Uterus (tissue), 4 donors: ENCODE data around the gene MARCHF9. TPM values are rescaled to one million over a fixed set of nuclear protein-coding genes. Genes with fewer than 3 reads are reported as not detected.
"Not testable (repeated sequence)": the region's sequence is repeated elsewhere in the genome, so short reads cannot be mapped to it uniquely, and the experiment has no call there.

Source experiments
- DNase-seq, 2 donors: peaks; one replicate each; pipeline ENCODE4 v3.0.0-alpha.2; 2019 to 2020
- H3K27ac ChIP-seq, 2 donors: fragments of 200-600 bp; sonication (generic); 1 replicate in 1 of 2; 2 replicates in 1 of 2; pipeline ENCODE4 v1.5.1; 2016 to 2018
- H3K27me3 ChIP-seq, 2 donors: fragments of 200-600 bp; sonication (generic); one replicate each; pipeline ENCODE4 v1.5.1; 2018 to 2019; ENCODE audit warnings: control low read depth in 1 of 2
- H3K36me3 ChIP-seq, 2 donors: fragments of 200-600 bp; sonication (generic); one replicate each; pipeline ENCODE4 v1.5.1; 2019; ENCODE audit warnings: control low read depth in 1 of 2
- H3K4me1 ChIP-seq, 2 donors: fragments of 200-600 bp; sonication (generic); one replicate each; pipeline ENCODE4 v1.5.1; 2018 to 2019; ENCODE audit warnings: control low read depth in 1 of 2
- H3K4me3 ChIP-seq, 2 donors: fragments of 200-600 bp; sonication (generic); 1 replicate in 1 of 2; 2 replicates in 1 of 2; pipeline ENCODE4 v1.5.1; 2018 to 2019; ENCODE audit warnings: mild to moderate bottlenecking in 1 of 2
- H3K9me3 ChIP-seq, 2 donors: fragments of 200-600 bp; sonication (generic); one replicate each; pipeline ENCODE4 v1.5.1; 2019; ENCODE audit warnings: control low read depth in 1 of 2
- POLR2A ChIP-seq, 2 donors: fragments of 450-650 bp; IDR thresholded peaks; one replicate each; pipeline ENCODE4 v1.6.1; 2016; ENCODE audit warnings: antibody characterized with exemption in 2 of 2, mild to moderate bottlenecking in 1 of 2, moderate library complexity in 1 of 2
- intact Hi-C: fragments of 100-400 bp; cut with DNase I; formaldehyde crosslinking; loops from one replicate; pipeline ENCODE4 v1.15.1; 2023; ENCODE audit warnings: low total_unique reads
- total RNA-seq, 4 donors: library from RNA; depleted of rRNA in 3 of 4; stranded (reverse); fragments of >200 nt in 3 of 4; gene quantifications; one replicate each; pipeline versions ENCODE4 v1.1.0 to v1.2.4, GENCODE V29; 2014 to 2023
- TF ChIP-seq, protein P1 (sequence below), 4 experiments: fragments of 200-600 bp in 2 of 4; fragments of 450-650 bp in 2 of 4; sonication (generic) in 2 of 4; IDR thresholded peaks; one replicate each; pipeline ENCODE4 v1.5.1; 2016 to 2019; ENCODE audit warnings: antibody characterized with exemption in 4 of 4, mild to moderate bottlenecking in 2 of 4, moderate library complexity in 1 of 4
- donor health status: DM: yes; HTN: yes; CAD: no.

Gene MARCHF9, protein sequence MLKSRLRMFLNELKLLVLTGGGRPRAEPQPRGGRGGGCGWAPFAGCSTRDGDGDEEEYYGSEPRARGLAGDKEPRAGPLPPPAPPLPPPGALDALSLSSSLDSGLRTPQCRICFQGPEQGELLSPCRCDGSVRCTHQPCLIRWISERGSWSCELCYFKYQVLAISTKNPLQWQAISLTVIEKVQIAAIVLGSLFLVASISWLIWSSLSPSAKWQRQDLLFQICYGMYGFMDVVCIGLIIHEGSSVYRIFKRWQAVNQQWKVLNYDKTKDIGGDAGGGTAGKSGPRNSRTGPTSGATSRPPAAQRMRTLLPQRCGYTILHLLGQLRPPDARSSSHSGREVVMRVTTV
- 1 to 10 TPM in 3 of 4 donors, not detected in 1; 5.1 to 7.6 (median 6.8) TPM for total RNA-seq

DNA sequence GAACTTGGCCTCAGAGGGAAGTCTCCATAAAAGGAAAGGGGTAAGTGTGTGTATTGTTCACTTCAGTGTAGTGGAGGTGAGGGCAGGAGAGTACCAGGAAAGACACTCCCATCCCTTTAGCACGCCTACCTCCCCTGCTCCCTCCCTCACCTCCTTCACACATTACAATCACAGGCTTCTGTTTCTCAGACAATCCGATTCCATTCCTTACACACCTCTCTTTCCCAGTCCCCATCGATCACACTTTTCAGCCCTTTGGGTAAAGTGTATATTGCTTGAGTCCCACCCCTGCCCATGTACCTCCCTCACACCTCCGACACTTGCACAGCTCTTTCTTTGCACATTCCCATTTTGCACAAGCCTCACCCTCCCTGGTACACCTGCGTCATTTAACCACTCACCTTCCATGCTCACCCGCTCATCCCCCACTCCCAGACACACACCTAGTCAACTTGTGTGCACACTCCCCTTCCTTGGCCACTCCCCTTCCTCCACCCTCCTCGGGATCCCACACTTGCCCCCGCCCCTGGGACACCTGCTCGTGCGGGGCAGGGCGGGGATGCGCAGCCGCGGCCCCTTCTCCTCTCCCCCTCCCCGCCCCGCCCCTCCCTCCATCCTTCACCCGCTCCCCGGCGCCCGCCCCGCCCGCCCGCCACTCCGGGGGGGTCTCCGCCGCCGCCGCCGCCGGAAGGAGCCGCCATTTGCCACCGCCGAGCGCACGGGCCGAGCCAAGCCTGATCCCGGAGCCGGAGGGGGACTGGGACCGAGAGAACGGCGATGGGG is at the start of gene MARCHF9:
TSS of gene MARCHF9 (plus strand) at position 693 of the 783 bp plus-strand sequence. CDS start 426 bp downstream, outside the sequence.
- peak in 1 of 2 donors; percentile 45 for DNase-seq
- H3K36me3 ChIP-seq, result no peaks in the 10 kb centered on the region
- H3K27ac ChIP-seq, result peak within 1 kb of the TSS in 1 of 2 donors; percentile 43
- no peaks in the 10 kb centered on the region for H3K9me3 ChIP-seq
- intact Hi-C loops, result no loop called here
- TF ChIP-seq, protein P1, sequence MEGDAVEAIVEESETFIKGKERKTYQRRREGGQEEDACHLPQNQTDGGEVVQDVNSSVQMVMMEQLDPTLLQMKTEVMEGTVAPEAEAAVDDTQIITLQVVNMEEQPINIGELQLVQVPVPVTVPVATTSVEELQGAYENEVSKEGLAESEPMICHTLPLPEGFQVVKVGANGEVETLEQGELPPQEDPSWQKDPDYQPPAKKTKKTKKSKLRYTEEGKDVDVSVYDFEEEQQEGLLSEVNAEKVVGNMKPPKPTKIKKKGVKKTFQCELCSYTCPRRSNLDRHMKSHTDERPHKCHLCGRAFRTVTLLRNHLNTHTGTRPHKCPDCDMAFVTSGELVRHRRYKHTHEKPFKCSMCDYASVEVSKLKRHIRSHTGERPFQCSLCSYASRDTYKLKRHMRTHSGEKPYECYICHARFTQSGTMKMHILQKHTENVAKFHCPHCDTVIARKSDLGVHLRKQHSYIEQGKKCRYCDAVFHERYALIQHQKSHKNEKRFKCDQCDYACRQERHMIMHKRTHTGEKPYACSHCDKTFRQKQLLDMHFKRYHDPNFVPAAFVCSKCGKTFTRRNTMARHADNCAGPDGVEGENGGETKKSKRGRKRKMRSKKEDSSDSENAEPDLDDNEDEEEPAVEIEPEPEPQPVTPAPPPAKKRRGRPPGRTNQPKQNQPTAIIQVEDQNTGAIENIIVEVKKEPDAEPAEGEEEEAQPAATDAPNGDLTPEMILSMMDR (IDR thresholded peaks at IDR 0.05), result no peak
- TF ChIP-seq POLR2A (IDR thresholded peaks at IDR 0.05), result no peak
- H3K4me3 ChIP-seq, result peak within 1 kb of the TSS; percentile 40 to 80
- no peaks in the 10 kb centered on the region for H3K27me3 ChIP-seq
- peaks cover 0 to 19% of the 10 kb centered on the region in 2 donors for H3K4me1 ChIP-seq

DNA sequence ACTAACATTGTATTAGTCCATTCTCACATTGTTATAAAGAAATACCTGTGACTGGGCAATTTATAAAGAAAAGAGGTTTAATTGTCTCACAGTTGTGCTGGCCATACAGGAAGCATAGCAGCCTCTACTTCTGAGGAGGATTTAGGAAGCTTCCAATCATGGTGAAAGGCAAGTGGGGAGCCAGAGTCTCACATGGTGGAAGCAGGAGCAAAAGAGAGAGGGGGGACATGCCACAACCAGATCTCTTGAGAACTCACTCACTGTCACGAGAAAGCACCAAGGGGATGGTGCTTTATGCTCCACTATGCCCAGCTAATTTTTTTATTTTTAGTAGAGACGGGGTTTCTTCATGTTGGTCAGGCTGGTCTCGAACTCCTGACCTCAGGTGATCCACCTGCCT is 47.7 kb upstream of the MARCHF9 start:
- no peak overlapping the region for H3K27ac ChIP-seq
- H3K9me3 ChIP-seq, result peaks cover 0 to 8% of the 10 kb centered on the region in 2 donors
- intact Hi-C loops, result no loop called here
- no peaks in the 10 kb centered on the region for H3K4me1 ChIP-seq
- no peak for DNase-seq
- H3K36me3 ChIP-seq, result no peaks in the 10 kb centered on the region
- H3K4me3 ChIP-seq, result no peak overlapping the region
- no peaks in the 10 kb centered on the region for H3K27me3 ChIP-seq
- no peak for TF ChIP-seq POLR2A (IDR thresholded peaks at IDR 0.05)
- TF ChIP-seq, protein P1 (IDR thresholded peaks at IDR 0.05), result no peak

DNA sequence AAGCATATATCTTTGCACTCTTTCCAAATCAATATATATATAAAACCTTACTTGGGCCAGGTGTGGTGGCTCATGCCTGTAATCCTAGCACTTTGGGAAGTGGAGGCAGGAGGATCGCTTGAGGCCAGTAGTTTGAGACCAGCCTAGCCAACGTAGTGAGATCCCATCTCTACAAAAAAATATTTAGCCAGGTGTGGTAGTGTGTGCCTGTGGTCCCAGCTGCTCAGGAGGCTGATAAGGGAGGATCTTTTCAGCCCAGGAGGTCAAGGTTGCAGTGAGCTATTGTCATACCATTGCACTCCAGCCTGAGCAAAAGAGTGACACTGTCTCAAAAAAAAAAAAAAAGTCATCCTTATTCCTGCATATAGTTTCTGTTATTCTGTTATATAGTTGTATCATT is 46.6 kb upstream of the MARCHF9 start:
- Histone ChIP-seq H3K36me3 (no peaks in the 10 kb centered on the region), H3K9me3 (peaks cover 0 to 8% of the 10 kb centered on the region in 2 donors), H3K4me1 (no peaks in the 10 kb centered on the region), H3K27ac (no peak overlapping the region), H3K4me3 (no peak overlapping the region), H3K27me3 (no peaks in the 10 kb centered on the region)
- no peak for DNase-seq
- TF ChIP-seq, protein P1 (IDR thresholded peaks at IDR 0.05), result no peak
- no peak for TF ChIP-seq POLR2A (IDR thresholded peaks at IDR 0.05)
- intact Hi-C loops, result no loop called here

DNA sequence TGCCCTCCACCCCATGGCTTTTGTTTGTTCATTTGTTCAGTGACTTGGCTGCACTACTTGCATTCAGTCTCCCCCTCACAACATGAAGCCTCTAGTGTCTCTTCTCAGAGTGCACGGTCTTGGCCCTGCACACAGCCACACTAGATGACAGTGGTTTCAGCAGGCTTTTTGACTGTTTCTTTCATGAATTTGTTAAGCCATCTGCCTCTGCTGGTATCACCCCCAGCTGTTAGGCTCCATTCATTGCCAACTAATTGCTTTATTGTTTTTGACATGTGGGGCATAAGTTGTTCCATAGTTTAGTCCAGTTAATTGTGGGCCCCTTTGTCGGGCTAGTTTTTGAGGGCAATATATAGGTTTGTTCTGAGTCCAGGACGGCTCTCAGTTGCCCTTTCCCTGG is 42.2 kb upstream of the MARCHF9 start:
- Histone ChIP-seq H3K27ac (no peak overlapping the region), H3K27me3 (no peaks in the 10 kb centered on the region), H3K9me3 (no peaks in the 10 kb centered on the region), H3K36me3 (no peaks in the 10 kb centered on the region), H3K4me1 (no peaks in the 10 kb centered on the region), H3K4me3 (no peak overlapping the region)
- no peak for TF ChIP-seq POLR2A (IDR thresholded peaks at IDR 0.05)
- TF ChIP-seq, protein P1 (IDR thresholded peaks at IDR 0.05), result no peak
- intact Hi-C loops, result no loop called here
- DNase-seq, result no peak

DNA sequence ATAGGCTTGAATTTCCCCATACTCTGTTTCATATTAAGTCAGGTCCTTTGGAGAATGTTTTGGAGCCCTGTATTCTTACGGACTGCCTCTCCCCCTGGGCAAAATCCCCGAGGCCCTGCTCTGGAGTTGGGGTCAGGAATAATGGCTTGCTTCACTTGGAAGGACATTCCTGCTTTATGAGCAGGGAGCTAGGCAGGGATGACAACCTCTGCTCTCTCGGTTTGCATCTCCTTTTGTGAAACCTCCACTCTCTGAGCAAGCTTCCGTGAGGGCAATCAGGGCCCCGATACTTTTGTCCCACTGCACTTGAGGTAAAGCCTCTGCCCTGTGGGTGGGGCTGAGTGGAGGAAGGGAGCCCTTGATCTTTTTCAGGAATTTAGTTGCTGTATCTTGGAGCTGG is 41.7 kb upstream of the MARCHF9 start:
- Histone ChIP-seq H3K27ac (no peak overlapping the region), H3K9me3 (no peaks in the 10 kb centered on the region), H3K4me3 (no peak overlapping the region), H3K36me3 (no peaks in the 10 kb centered on the region), H3K27me3 (no peaks in the 10 kb centered on the region), H3K4me1 (no peaks in the 10 kb centered on the region)
- no peak for TF ChIP-seq POLR2A (IDR thresholded peaks at IDR 0.05)
- TF ChIP-seq, protein P1 (IDR thresholded peaks at IDR 0.05), result no peak
- DNase-seq, result no peak
- intact Hi-C loops, result no loop called here

DNA sequence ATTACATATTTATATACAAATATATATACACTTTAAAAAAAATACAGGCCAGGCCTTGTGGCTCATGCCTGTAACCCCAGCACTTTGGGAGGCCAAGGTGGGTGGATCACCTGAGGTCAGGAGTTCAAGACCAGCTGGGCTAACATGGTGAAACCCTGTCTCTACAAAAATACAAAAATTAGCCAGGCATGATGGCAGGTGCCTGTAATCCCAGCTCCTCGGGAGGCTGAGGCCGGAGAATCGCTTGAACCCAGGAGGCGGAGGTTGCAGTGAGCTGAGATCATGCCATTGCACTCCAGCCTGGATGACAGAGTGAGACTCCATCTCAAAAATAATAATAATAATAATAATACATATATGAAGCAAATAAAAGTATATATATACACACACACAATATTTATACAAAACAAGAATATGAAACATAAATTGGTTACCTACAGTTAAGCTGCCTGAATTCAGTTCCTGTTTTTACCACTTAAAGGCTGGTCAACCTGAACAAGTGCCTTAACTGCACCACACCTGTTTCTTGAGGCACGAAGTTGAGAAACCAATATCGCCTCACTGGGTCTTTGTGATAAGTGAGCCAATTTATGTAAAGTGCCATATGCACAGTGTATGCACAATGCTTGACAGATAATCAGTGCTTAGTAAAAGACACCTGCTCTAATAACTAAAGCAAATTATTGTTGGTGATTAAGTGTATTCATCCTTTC is 39.7 kb upstream of the MARCHF9 start:
- DNase-seq, intact Hi-C loops: not testable (repeated sequence)

More for the DNA sequence above, 39.7 kb upstream of the MARCHF9 start:
- not testable (repeated sequence) for H3K36me3 ChIP-seq, H3K27me3 ChIP-seq, H3K9me3 ChIP-seq, H3K4me3 ChIP-seq, H3K27ac ChIP-seq, H3K4me1 ChIP-seq
